ENCODE results near the gene EFR3B. TPM values are rescaled to one million over a fixed set of nuclear protein-coding genes. Genes with fewer than 3 reads are reported as not detected.
A peak's percentile ranks its signal among the peaks of the same experiment; 100 is the strongest.
"Not testable (repeated sequence)": the region's sequence is repeated elsewhere in the genome, so short reads cannot be mapped to it uniquely, and the experiment has no call there.

The EFR3B gene
- total and polyA plus RNA-seq, 2 of the 13 experiments (the other 11 are each of a cell fraction or from before 2014, with no cell fraction given) = 0.42 TPM

GRCh38 chr2:25011342-25011741, 30.5 kb upstream of the EFR3B start:
- H3K27me3 ChIP-seq (ENCODE audit: control insufficient read depth in 1 of 2, insufficient read depth in 2 of 2, low read length in 2 of 2); H3K4me1 ChIP-seq (ENCODE audit: insufficient read depth, low read length); H3K27ac ChIP-seq (ENCODE audit: extremely low read length, insufficient read depth, low read length); H3K9me3 ChIP-seq (ENCODE audit: low read length); BruUV-seq (replicated peaks); H3K4me2 ChIP-seq (ENCODE audit: low read depth, low read length); POLR2A ChIA-PET; H3K9ac ChIP-seq (ENCODE audit: insufficient read depth, low read depth, low read length); intact Hi-C loops (cut with micrococcal nuclease; ENCODE audit: unreplicated experiment); ATAC-seq; H3K79me2 ChIP-seq (ENCODE audit: insufficient read depth, low read length); H3K36me3 ChIP-seq (replicated peaks in 1 of 2; ENCODE audit: control insufficient read depth in 1 of 2, insufficient read depth in 2 of 2, low read length in 2 of 2); H2AFZ ChIP-seq (ENCODE audit: low read length); CTCF ChIA-PET (ENCODE audit: low intra/inter-chr PET ratio, low total read pairs); DNase-seq (ENCODE audit: low spot score); H3K4me3 ChIP-seq (replicated peaks in 1 of 3; ENCODE audit: insufficient read depth in 1 of 3, low read depth in 2 of 3, low read length in 3 of 3); H4K20me1 ChIP-seq (ENCODE audit: insufficient read depth, low read length); FAIRE-seq; in situ Hi-C loops (cut with HindIII; ENCODE audit: extremely low pct_ligation_motif_present, low pct_unique_long_range_greater_than_20kb): not testable (repeated sequence)
- 0 out of 2 replicates have a peak, but pooled peaks have one; percentile 10 for TF ChIP-seq FOXK2 (IDR thresholded peaks at IDR 0.05)
- WGBS (ENCODE audit: low lambda C conversion rate) = 36% methylated on average over 2 of the region's 2 CpGs

- no peak overlapping the region for H3K4me3 ChIP-seq (replicated peaks in 1 of 3; ENCODE audit: insufficient read depth in 1 of 3, low read depth in 2 of 3, low read length in 3 of 3)
- DNase-seq (ENCODE audit: low spot score) = no peak
- WGBS (ENCODE audit: low lambda C conversion rate) = 36% methylated on average over 9 of the region's 9 CpGs
- intact Hi-C loops (cut with micrococcal nuclease; ENCODE audit: unreplicated experiment) (no loop called here), in situ Hi-C loops (cut with HindIII; ENCODE audit: extremely low pct_ligation_motif_present, low pct_unique_long_range_greater_than_20kb) (no loop called here)
- no peaks in the 10 kb centered on the region for H4K20me1 ChIP-seq (ENCODE audit: insufficient read depth, low read length)
- TF ChIP-seq HNRNPLL (IDR thresholded peaks at IDR 0.05; ENCODE audit: low read depth, low read length, poor library complexity, severe bottlenecking) (no peak), RBAK (CRISPR knock-in tag; IDR thresholded peaks at IDR 0.05) (no peak), ZNF44 (CRISPR knock-in tag; IDR thresholded peaks at IDR 0.05) (no peak)
- H2AFZ ChIP-seq (ENCODE audit: low read length) = no peak overlapping the region
- CTCF ChIA-PET (ENCODE audit: low intra/inter-chr PET ratio, low total read pairs) = no interaction called here
- no peaks in the 10 kb centered on the region for H3K79me2 ChIP-seq (ENCODE audit: insufficient read depth, low read length)
- H3K4me1 ChIP-seq (ENCODE audit: insufficient read depth, low read length) = peaks cover 11% of the 10 kb centered on the region
- no TSS peak for BruUV-seq (replicated peaks)
- no peak for ATAC-seq
- H3K9me3 ChIP-seq (ENCODE audit: low read length) = no peaks in the 10 kb centered on the region
- no peak for FAIRE-seq
- no peaks in the 10 kb centered on the region for H3K27me3 ChIP-seq (ENCODE audit: control insufficient read depth in 1 of 2, insufficient read depth in 2 of 2, low read length in 2 of 2)
- POLR2A ChIA-PET = no interaction called here
- no peak overlapping the region for H3K4me2 ChIP-seq (ENCODE audit: low read depth, low read length)
- H3K36me3 ChIP-seq (replicated peaks in 1 of 2; ENCODE audit: control insufficient read depth in 1 of 2, insufficient read depth in 2 of 2, low read length in 2 of 2) = no peaks in the 10 kb centered on the region
- no peak overlapping the region for H3K9ac ChIP-seq (ENCODE audit: insufficient read depth, low read depth, low read length)
- H3K27ac ChIP-seq (ENCODE audit: extremely low read length, insufficient read depth, low read length) = no peak overlapping the region
Measured at GRCh38 chr2:25014631-25015030, 27.2 kb upstream of the EFR3B start.
